ENCODE measurements around the gene SARDH.

GRCh38 chr9:133619791-133620190 is 118.4 kb downstream of the SARDH start:
- no peak for TF ChIP-seq POLR2A (IDR thresholded peaks at IDR 0.05; ENCODE audit: low read depth)
- TF ChIP-seq CTCF (IDR thresholded peaks at IDR 0.05): no peak
- no peak for TF ChIP-seq POLR2AphosphoS5 (IDR thresholded peaks at IDR 0.05)
- no peak for TF ChIP-seq EP300 (IDR thresholded peaks at IDR 0.05)

Measured in esophagus muscularis mucosa (tissue), 4 donors.